ENCODE results near the gene ARL4A. TPM values are rescaled to one million over a fixed set of nuclear protein-coding genes. Genes with fewer than 3 reads are reported as not detected.

The ARL4A gene
- total RNA-seq, 1 experiment from 2014 or later, result 27.2 TPM

- no peak for DNase-seq (ENCODE audit: low read depth)
These were observed 38.3 kb downstream of the ARL4A start for GRCh38 chr7:12725575-12726316.

- DNase-seq (ENCODE audit: low read depth), result no peak
These were observed 39.5 kb downstream of the ARL4A start for GRCh38 chr7:12726908-12727307.

GRCh38 chr7:12727455-12728191 is 40.2 kb downstream of the ARL4A start:
- peak; percentile 17 for DNase-seq (ENCODE audit: low read depth)

DNA sequence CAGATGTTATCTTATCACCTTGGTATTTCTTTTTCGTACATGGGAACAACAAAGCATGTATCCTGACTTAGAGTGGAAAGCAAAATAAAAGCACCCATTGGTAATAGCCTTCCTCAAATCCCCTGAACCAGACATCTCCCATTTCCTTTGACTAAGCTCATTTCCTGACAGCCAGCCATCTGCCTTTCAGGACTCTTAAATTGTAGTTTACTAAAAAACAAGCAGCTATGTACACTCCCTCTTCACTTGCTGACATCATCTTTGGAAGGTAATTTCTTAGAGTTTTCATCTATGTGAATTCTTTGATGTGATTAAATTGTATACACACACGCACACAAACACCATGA is 40.7 kb downstream of the ARL4A start:
- DNase-seq (ENCODE audit: low read depth), result no peak

- DNase-seq (ENCODE audit: low read depth), result peak; percentile 72
These were observed 41.7 kb downstream of the ARL4A start for GRCh38 chr7:12729112-12729511.

- DNase-seq (ENCODE audit: low read depth), result no peak
These were observed 43.1 kb downstream of the ARL4A start for GRCh38 chr7:12730523-12730922.

DNA sequence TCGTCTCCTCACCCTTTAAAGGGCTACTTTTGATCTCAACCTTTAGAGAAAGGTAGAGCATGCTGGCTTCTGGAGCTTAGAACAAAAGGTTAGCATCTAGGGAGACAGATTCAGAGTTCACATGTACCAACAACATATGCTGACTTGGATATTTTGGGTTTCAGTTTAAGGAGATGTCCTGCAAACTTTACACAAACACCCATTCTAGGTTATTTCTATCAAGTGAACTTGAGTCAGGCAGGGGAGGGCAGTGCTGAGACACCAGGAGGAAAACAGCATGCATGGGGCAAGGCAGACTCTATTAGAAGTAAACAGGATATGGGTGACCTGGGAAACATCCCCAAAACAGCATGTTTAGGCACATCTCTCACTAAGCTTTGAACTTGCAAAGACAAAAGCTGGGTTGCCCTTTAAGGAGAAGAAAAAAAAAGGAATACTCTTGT is 43.8 kb downstream of the ARL4A start:
- DNase-seq (ENCODE audit: low read depth), result no peak

- DNase-seq (ENCODE audit: low read depth), result no peak
These were observed 44.3 kb downstream of the ARL4A start for GRCh38 chr7:12731775-12732174.

DNA sequence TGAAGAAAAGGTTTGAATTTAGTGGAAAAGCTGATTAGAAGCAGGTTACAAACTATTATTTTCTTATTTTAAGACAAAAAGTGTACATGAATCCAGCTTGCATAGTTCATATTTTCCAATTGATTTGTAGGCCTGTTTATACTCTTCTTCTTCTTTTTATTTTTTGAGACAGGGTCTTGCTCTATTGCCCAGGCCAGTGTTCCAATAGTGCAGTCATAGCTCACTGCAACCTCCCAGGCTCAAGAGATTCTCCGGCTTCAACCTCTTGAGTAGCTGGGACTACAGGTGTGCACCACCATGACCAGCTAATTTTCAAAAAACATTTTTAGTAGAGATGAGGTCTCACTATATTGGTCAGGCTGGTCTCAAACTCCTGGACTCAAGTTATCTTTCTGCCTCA is 45.0 kb downstream of the ARL4A start:
- no peak for DNase-seq (ENCODE audit: low read depth)

GRCh38 chr7:12735923-12736322 is 48.5 kb downstream of the ARL4A start:
- no peak for DNase-seq (ENCODE audit: low read depth)

DNA sequence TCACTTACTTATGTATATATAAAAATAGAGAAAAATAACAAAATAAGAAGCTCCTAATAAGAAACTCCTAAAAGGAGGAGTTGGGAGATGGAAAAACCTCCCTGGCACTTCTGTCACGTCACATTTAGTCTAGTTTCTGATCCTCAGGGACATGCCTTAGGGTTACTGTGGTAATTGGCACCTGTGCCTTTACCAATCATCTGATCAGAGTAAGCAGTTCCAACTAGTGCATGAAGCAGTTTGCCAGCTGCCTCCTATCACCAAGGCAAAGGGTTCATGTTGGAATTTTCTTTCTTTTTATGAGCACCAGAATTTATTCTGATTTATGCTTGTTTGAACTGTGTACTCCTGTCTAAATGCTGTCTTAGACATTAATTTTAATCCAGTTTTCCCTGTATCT is 49.9 kb downstream of the ARL4A start:
- no peak for DNase-seq (ENCODE audit: low read depth)

DNA sequence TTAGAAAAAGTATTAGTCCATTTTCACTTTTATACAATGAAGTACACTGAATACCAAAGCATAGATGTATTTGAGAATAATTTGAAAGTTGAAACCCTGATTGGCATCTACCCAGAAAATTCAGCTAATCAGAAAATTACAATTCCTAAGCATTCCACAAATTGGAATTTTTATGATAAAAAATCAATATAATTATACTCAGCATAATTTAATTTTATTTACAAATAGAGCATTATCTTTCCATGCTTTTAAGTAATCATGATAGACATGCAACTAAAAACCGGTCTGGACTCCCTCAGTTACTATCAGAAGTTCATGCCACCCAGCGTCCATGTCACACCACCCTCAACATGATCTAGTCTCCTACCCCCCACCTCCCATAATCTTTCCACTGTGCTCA is 50.4 kb downstream of the ARL4A start:
- no peak for DNase-seq (ENCODE audit: low read depth)

- DNase-seq (ENCODE audit: low read depth), result no peak
These were observed 51.2 kb downstream of the ARL4A start for GRCh38 chr7:12738665-12739064.

Other genes starting within 250 kb of the ARL4A start
- 0.06 TPM in 2 replicates for gene SCIN, start 116.9 kb upstream of the ARL4A start, total RNA-seq (2014; rRNA removed; shearing (Covaris generic))

Data from Daoy (cell line).